ENCODE data around the gene TP73.

The TP73 gene

DNA sequence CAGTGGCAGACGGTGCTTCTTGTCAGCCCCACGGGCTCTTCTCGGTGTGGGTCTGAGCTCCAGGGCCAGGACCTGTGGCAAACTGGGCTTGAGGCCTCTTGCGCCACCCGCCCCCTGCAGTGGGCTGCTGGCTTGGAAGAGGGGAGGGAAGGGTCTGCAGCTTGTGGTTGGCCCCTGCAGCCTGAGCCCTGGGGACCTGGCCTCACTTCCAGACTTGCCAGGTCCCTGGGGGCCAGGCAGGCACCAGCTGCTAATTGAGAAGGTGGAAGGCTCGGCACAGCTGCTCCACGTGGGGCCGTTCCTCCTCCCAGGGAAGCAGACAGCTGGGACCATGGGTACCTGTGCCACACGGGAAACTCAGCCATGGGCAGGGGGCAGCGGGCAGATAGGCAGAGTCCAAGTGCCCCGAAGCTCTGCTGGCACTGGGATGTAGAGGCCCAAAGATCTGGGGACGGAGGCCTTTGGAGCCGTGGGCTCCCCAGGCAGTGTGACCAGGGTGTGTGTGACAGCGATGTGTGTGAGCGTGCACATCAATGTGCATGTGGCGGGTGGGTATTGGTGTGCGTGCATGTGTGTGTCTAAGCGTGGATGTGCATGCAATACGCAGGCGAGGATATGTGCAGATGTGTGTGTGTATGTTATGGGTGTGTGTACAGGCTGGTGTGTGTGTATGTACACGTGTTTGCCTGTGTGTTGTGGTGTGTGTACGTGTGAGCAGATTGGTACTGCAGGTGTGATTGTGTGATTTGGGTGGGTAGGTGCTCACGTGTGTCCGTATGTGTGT, 39.3 kb downstream of the TP73 start:
- Histone ChIP-seq H3K4me3 (ENCODE audit: low read depth, low read length) (no peak overlapping the region), H3K4me1 (ENCODE audit: control insufficient read depth, insufficient read depth, low read length) (no peaks in the 10 kb centered on the region), H3K9ac (ENCODE audit: low read depth, low read length) (no peak overlapping the region), H3K36me3 (ENCODE audit: control insufficient read depth, insufficient read depth, low read length) (no peaks in the 10 kb centered on the region), H3K9me3 (ENCODE audit: control insufficient read depth, insufficient read depth, low read length) (no peaks in the 10 kb centered on the region), H3K27me3 (ENCODE audit: control insufficient read depth, insufficient read depth, low read length) (no peaks in the 10 kb centered on the region)

DNA sequence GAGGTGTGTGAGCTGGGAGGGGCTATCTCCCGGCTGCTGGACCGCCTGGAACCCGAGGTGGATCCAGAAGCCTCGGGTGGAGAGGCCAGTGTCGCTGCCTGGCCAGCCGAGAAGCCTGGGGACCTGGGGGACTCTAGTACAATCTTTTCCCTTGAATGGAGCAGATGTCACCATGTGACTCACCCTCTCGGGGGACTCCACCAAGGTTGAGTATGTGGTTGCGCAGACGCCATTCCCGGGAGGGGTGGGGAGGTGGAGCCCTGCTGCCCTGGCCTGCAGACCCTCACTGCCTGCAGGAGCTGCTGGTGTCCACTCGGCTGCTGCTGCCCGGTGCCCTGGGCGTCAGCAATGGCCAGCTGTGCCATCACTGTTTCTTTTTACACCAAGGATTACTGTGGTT, 40.3 kb downstream of the TP73 start:
- Histone ChIP-seq H3K9ac (ENCODE audit: low read depth, low read length) (no peak overlapping the region), H3K27me3 (ENCODE audit: control insufficient read depth, insufficient read depth, low read length) (no peaks in the 10 kb centered on the region), H3K4me1 (ENCODE audit: control insufficient read depth, insufficient read depth, low read length) (no peaks in the 10 kb centered on the region)

DNA sequence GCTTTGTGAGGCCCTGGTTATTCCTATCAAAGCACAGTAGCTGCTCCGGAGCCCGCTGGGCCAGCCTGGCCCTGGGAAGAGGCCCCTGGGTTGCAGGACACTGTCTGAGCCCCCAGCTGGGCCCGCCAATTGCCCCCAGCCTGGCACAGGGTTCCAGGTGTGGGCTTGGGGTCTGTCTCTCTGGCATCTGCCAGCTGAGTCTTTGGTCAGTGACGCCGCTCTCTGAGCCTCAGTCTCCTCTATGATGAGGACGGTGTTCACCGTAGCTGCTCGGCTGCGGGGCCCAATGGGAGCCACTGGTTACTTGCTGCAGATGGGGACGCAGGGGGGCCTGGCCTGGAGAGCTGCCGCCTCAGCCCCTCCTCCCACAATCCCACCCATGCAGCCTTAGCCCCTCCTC, 41.0 kb downstream of the TP73 start:
- Histone ChIP-seq H3K36me3 (ENCODE audit: control insufficient read depth, insufficient read depth, low read length) (no peaks in the 10 kb centered on the region), H3K4me3 (ENCODE audit: low read depth, low read length) (no peak overlapping the region), H3K9me3 (ENCODE audit: control insufficient read depth, insufficient read depth, low read length) (no peaks in the 10 kb centered on the region), H3K4me1 (ENCODE audit: control insufficient read depth, insufficient read depth, low read length) (no peaks in the 10 kb centered on the region), H3K9ac (ENCODE audit: low read depth, low read length) (no peak overlapping the region), H3K27me3 (ENCODE audit: control insufficient read depth, insufficient read depth, low read length) (no peaks in the 10 kb centered on the region)

More for the DNA sequence above, 40.3 kb downstream of the TP73 start:
- Histone ChIP-seq H3K4me3 (ENCODE audit: low read depth, low read length) (no peak overlapping the region), H3K36me3 (ENCODE audit: control insufficient read depth, insufficient read depth, low read length) (no peaks in the 10 kb centered on the region), H3K9me3 (ENCODE audit: control insufficient read depth, insufficient read depth, low read length) (no peaks in the 10 kb centered on the region)

DNA sequence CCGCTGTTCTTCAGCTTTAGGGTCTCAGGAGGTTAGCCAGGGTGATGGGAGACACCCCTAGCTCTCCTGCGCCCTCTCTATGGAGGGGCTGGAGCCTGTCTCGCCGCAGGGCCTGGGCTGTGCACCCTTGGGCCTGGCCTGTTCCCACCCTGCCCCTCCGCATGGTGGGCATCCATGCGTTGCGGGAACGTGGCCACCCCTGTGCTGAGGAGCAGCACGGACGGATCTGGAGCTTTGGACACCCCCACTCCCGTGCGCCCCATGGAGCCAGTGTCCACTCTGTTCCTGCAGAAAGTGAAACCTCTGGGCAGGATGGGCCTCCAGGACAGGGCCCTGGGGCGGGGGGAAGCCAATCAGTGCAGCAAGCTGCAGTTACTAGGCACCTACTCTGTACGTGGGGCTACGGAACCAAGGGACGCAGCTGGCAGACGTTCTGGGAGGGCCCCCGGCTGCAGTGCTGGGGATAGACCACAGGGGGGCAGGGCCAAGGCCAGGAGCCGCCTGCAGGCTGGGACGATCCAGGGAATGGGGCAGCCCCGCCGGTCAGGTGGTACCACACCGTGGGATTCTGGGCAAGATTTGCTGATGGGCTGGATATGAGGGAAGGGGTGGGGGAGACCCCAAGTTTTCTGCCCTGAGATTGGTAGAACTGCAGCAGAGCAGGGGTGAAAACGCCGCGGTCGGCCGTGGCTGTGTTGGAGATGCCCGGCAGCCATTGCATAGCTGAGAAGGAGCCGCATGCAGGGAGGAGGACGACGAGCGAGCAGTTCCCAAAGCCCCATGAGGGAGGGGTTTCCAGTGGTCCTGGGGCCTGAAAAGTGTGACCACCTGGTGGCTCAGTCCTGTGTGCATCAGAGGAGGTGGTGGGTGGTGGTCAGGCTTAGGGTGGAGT, 43.3 kb downstream of the TP73 start:
- H3K4me1 ChIP-seq (ENCODE audit: control insufficient read depth, insufficient read depth, low read length) = no peaks in the 10 kb centered on the region
- H3K27me3 ChIP-seq (ENCODE audit: control insufficient read depth, insufficient read depth, low read length) = no peaks in the 10 kb centered on the region
- no peak overlapping the region for H3K4me3 ChIP-seq (ENCODE audit: low read depth, low read length)
- no peak overlapping the region for H3K9ac ChIP-seq (ENCODE audit: low read depth, low read length)
- H3K9me3 ChIP-seq (ENCODE audit: control insufficient read depth, insufficient read depth, low read length) = no peaks in the 10 kb centered on the region
- H3K36me3 ChIP-seq (ENCODE audit: control insufficient read depth, insufficient read depth, low read length) = no peaks in the 10 kb centered on the region

DNA sequence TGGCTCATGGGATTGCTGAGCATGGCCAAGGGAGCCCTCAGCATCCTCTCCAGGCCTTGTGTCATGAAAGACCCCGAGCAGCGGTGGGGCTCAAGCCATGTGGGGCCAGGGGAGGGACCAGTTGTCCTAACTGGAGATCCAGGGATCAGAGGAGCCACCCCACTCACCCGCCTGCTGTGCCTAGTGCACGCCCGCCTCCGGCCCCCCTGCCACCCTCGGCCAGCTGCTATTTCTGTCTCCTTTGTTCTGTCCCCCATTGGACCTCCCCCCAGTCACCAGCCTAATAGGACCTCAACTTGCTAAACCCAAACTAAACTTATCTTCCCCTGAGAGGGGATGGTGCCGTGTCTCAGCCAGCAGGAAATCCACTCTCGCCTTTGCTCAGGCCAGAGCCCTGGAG, 44.4 kb downstream of the TP73 start:
- no peaks in the 10 kb centered on the region for H3K36me3 ChIP-seq (ENCODE audit: control insufficient read depth, insufficient read depth, low read length)
- no peaks in the 10 kb centered on the region for H3K27me3 ChIP-seq (ENCODE audit: control insufficient read depth, insufficient read depth, low read length)
- H3K9ac ChIP-seq (ENCODE audit: low read depth, low read length) = no peak overlapping the region
- H3K4me1 ChIP-seq (ENCODE audit: control insufficient read depth, insufficient read depth, low read length) = no peaks in the 10 kb centered on the region
- H3K9me3 ChIP-seq (ENCODE audit: control insufficient read depth, insufficient read depth, low read length) = no peaks in the 10 kb centered on the region
- no peak overlapping the region for H3K4me3 ChIP-seq (ENCODE audit: low read depth, low read length)

DNA sequence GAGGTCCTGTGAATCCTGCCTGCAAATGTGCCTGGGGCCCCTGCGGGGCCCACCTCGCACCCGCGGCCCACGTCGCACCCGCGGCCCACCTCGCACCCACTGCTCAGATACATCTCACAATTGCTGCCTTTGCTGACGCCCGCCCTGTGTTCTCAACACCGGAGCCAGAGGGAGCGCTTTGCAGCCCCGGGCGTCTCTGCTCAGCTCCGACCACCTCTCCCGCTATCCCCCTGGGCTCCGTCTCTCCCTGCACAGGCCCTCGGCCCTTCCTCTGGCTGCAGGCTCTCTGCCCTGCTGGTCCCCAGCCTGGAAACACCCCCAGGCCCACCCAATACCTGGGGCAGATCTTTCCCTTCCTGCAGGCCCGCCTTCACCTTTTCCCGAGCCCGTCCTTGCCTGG, 44.8 kb downstream of the TP73 start:
- Histone ChIP-seq H3K9ac (ENCODE audit: low read depth, low read length) (no peak overlapping the region), H3K27me3 (ENCODE audit: control insufficient read depth, insufficient read depth, low read length) (no peaks in the 10 kb centered on the region), H3K4me3 (ENCODE audit: low read depth, low read length) (no peak overlapping the region), H3K9me3 (ENCODE audit: control insufficient read depth, insufficient read depth, low read length) (no peaks in the 10 kb centered on the region), H3K36me3 (ENCODE audit: control insufficient read depth, insufficient read depth, low read length) (no peaks in the 10 kb centered on the region), H3K4me1 (ENCODE audit: control insufficient read depth, insufficient read depth, low read length) (no peaks in the 10 kb centered on the region)

DNA sequence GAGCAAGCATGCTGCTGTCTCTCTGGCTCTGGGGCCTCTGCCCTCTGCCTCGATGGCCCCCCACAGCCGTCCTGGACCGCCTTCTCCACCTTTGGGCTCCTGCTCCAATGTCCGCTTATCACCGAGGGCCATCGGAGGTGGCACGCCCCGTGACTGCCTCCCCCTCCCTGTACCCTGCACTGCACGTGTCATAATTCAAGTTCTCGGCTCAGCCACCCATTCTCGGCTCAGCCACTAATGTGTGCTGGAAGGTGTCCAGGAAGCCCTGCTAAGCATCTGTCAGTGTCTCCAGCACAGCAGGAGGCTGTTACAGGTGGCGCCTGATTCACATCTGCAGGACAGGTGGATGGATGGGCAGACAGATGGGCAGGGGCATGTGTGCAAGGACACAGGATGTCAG, 45.5 kb downstream of the TP73 start:
- Histone ChIP-seq H3K36me3 (ENCODE audit: control insufficient read depth, insufficient read depth, low read length) (no peaks in the 10 kb centered on the region), H3K4me1 (ENCODE audit: control insufficient read depth, insufficient read depth, low read length) (no peaks in the 10 kb centered on the region), H3K4me3 (ENCODE audit: low read depth, low read length) (no peak overlapping the region), H3K9ac (ENCODE audit: low read depth, low read length) (no peak overlapping the region), H3K9me3 (ENCODE audit: control insufficient read depth, insufficient read depth, low read length) (no peaks in the 10 kb centered on the region), H3K27me3 (ENCODE audit: control insufficient read depth, insufficient read depth, low read length) (no peaks in the 10 kb centered on the region)

DNA sequence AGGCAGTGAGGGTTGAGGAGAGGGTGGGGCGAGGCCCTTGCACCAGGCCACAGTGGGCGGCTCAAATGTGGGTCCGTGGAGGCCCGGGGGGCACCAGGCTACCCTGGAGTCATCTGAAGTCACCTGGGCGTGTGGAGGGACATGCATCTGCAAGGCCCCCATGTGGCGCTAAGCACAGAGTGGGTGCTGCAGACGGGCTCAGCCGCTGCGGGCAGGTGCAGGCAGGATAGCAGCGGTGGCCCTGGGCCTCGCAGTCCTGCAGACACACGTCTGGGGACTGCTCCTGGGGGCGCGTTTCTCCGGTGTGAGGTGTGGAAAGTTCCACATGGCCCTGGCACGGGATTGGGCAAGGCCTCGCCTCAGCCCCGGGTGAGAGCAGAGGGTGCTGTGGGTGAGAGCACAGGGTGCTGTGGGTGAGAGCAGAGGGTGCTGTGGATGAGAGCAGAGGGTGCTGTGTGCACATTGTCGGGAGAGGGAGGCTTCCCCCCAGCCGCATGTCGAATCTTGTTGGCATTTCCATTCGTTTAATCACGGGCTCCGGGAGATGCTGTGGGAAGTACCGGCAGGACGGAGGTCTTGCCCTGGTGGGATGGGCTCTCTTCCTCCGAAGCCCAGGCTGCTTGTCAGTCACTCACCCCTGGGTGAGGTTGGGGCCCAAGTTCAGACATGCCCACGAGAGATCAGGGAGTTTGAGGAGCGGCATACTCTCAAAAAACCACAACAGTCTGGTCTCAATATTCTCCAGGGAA, 46.5 kb downstream of the TP73 start:
- no peaks in the 10 kb centered on the region for H3K9me3 ChIP-seq (ENCODE audit: control insufficient read depth, insufficient read depth, low read length)
- no peaks in the 10 kb centered on the region for H3K27me3 ChIP-seq (ENCODE audit: control insufficient read depth, insufficient read depth, low read length)
- H3K36me3 ChIP-seq (ENCODE audit: control insufficient read depth, insufficient read depth, low read length) = no peaks in the 10 kb centered on the region
- no peak overlapping the region for H3K9ac ChIP-seq (ENCODE audit: low read depth, low read length)
- no peaks in the 10 kb centered on the region for H3K4me1 ChIP-seq (ENCODE audit: control insufficient read depth, insufficient read depth, low read length)
- H3K4me3 ChIP-seq (ENCODE audit: low read depth, low read length) = no peak overlapping the region

DNA sequence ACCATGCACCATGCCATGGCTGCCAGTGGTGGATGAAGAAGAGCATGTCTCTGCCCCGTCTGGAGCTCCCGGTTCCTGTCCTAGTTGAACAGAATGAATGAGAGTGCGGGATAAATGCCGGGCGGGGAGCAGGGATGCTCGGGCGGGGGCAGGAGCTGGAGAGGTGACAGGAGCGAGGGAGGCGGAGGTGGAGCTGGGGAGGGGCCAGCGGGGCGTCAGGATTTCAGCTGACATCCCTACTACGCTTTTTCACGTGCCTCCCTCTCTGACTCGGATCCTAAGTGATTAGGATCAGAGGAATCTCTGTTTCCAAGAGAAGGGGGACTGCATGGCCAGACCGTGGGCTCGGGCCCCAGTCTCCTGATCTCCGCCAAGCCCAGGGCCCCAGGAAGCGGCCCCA, 47.3 kb downstream of the TP73 start:
- Histone ChIP-seq H3K9ac (ENCODE audit: low read depth, low read length) (no peak overlapping the region), H3K4me1 (ENCODE audit: control insufficient read depth, insufficient read depth, low read length) (no peaks in the 10 kb centered on the region), H3K4me3 (ENCODE audit: low read depth, low read length) (no peak overlapping the region), H3K36me3 (ENCODE audit: control insufficient read depth, insufficient read depth, low read length) (no peaks in the 10 kb centered on the region), H3K9me3 (ENCODE audit: control insufficient read depth, insufficient read depth, low read length) (no peaks in the 10 kb centered on the region), H3K27me3 (ENCODE audit: control insufficient read depth, insufficient read depth, low read length) (no peaks in the 10 kb centered on the region)

DNA sequence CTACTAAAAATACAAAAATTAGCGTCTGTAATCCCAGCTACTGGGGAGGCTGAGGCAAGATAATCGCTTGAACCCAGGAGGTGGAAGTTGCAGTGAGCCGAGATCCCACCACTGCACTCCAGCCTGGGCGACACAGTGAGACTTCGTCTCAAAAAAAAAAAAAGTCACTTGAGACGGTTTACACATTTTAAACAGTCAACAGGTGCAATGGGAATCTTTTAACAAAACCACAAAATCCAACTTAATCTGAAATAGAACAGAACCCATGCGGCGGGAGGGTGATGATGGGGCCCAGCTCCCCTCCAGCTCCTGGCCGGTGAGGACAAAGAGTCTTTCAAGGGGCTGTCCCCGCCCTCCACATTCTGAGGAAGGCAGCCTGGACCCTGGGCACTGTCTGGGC, 48.3 kb downstream of the TP73 start:
- no peaks in the 10 kb centered on the region for H3K27me3 ChIP-seq (ENCODE audit: control insufficient read depth, insufficient read depth, low read length)
- H3K4me3 ChIP-seq (ENCODE audit: low read depth, low read length) = no peak overlapping the region

DNA sequence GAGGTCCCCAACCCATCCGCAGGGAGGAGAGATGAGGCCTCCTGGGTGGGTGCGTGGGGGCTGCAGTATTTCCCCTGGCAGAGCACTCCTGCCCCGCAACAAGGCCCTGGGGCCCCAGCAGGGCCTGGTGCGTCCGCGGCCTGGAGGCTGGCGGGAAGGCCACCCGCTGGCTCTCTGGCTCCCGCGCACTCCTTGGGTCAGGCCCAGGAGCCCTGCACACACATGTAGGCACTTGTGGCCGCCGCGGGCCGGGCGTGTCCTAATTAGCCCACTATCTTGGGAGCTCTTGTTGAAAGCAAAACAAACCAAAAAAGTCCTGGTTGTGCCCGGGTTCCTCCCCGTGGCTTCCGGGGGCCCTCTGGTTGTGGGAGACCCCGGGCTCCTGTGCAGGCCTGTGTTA, 50.2 kb downstream of the TP73 start:
- Histone ChIP-seq H3K4me3 (ENCODE audit: low read depth, low read length) (no peak overlapping the region), H3K36me3 (ENCODE audit: control insufficient read depth, insufficient read depth, low read length) (no peaks in the 10 kb centered on the region), H3K9ac (ENCODE audit: low read depth, low read length) (no peak overlapping the region), H3K9me3 (ENCODE audit: control insufficient read depth, insufficient read depth, low read length) (no peaks in the 10 kb centered on the region), H3K27me3 (ENCODE audit: control insufficient read depth, insufficient read depth, low read length) (no peaks in the 10 kb centered on the region), H3K4me1 (ENCODE audit: control insufficient read depth, insufficient read depth, low read length) (no peaks in the 10 kb centered on the region)

More for the DNA sequence above, 48.3 kb downstream of the TP73 start:
- H3K4me1 ChIP-seq (ENCODE audit: control insufficient read depth, insufficient read depth, low read length) = no peaks in the 10 kb centered on the region
- no peaks in the 10 kb centered on the region for H3K9me3 ChIP-seq (ENCODE audit: control insufficient read depth, insufficient read depth, low read length)
- no peak overlapping the region for H3K9ac ChIP-seq (ENCODE audit: low read depth, low read length)
- no peaks in the 10 kb centered on the region for H3K36me3 ChIP-seq (ENCODE audit: control insufficient read depth, insufficient read depth, low read length)

Data from iPS-15b (cell line).